Stimulated activated CD8-positive, alpha-beta memory T cell treated with anti-CD3 and anti-CD28 coated beads, Interleukin-7, amount 100 ng/mL, for 4 hours (primary cell): ENCODE results near the gene RPRD1B.
"Not testable (repeated sequence)": the region's sequence is repeated elsewhere in the genome, so short reads cannot be mapped to it uniquely, and the experiment has no call there.

ENCODE experiments used
- DNase-seq, 2 donors: peaks; one replicate each; pipeline ENCODE4 v3.0.0-alpha.2; 2020; ENCODE audit warnings: low read depth in 2 of 2

RPRD1B gene

DNA sequence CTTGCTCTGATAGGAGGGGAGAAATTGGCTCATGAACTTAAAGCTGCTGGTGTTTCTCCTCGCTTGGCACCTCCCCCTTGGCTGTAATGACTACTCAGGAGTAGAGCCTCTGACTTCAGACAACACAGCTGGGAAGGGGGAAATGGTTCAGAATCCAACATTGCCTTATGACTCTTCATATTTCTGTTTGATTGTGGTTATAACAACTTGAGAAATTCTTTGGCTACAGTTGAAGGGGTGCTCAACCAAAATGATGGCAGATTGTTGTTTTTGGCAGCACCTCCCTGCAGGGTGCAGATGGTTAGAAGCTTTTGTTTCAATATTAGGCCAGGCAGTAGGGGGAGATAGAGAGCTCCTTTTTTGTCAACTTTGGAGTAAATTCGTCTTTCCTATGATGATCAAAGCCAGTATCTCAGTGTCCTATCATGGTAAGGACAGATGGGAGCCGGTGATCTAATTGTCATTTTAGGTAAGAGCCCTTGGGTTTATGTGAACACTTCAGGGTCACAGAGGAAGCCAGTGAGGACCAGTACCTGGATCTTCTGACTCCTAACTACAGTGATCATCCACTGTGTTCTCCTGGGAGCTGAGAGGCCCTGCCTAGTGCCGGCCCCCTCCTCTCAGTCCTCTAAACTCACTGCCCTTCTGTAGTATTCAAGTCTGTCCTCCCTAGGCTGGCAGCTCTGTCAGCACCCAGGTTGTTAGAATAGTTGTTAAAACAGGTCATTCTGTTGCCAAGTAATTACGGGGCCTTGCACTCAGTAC, 39.9 kb downstream of the RPRD1B start:
- DNase-seq = no peak

DNA sequence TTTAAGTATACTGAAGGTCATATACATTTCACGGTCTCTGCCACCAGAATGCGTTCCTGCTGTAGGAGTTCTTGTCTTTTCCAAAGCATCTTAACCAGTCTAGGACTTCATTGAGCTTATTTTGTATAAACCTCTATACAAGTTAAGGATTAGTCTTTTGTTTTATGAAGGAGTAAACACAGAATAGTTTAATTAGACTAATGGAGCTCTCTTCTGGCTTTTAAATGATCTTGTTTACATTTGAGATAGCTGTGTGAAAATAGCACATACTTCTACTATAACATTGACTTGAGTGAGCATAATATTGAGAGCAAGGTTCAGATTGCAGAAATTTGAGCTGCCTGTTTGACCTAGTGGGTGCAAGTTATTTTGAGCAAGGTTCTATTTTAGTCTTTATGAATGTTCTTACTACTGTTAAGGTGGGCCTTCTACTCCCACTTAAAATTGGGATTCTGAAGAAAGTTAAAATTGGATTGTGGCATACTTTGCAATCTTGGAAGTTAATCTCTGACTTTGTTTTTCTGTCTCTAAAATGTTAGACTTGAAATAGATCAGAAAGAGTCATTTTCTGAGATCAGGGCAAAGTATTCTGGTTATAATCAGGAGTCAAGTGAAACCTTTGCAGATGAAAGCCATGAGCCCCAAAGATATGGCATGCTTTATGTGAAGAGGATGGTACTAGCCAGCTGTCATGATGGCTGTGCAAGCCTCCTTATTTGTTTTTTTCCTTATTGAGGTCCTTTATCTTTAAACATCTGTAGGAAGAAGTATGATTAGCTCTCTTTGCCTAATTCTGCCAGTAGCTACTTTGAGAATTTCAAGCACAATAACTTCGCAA, 41.8 kb downstream of the RPRD1B start:
- no peak for DNase-seq

DNA sequence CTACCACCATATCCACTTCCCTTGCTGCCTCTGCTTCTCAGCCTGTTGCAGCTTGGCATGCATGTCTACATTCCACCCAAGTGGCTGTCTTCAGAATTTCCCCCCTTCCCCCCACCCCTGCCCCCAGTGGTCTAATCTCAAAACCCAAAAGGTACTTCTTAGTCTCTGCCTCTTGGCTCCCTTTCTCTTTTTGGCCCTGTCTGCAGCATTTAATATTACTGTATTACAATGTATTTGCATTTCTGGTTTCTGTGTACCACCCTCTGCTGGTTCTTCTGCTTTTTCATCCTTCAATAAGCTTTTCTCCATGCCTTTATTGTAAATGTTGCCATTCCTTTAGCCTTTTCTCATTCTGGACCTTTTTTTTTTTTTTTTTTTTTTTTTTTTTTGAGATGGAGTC, 43.0 kb downstream of the RPRD1B start:
- no peak for DNase-seq

DNA sequence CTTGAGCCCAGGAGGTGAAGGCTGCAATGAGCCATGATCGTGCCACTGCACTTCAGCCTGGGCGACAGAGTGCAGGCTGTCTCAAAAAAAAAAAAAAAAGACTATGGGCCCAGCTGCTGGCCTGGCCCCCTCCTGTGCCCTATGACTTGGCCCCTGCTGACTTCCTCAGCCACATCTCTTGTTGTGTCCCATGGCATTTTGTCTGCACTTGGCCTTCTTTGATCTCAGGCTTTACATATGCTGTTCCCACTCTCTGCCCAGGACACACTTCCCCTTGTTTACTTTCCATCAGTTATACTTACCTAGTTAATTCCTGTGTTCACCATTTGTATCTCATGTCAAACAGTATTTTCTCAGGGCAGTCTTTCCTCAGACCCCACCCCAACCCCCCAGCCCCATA, 44.5 kb downstream of the RPRD1B start:
- no peak for DNase-seq

DNA sequence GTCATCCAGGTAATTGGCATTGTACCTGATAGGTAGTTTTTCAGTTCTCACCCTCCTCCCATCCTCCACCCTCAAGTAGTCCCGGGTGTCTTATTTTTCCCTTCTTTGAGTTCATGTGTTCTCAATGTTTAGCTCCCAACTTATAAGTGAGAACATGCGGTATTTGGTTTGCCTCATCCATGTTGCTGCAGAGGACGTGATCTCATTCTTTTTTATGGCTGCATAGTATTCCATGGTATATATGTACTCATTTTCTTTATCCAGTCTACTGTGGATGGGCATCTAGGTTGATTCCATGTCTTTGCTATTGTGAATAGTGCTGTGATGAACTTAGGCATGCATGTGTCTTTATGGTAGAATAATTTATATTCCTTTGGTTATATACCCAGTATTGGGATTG, 45.8 kb downstream of the RPRD1B start:
- DNase-seq = no peak

DNA sequence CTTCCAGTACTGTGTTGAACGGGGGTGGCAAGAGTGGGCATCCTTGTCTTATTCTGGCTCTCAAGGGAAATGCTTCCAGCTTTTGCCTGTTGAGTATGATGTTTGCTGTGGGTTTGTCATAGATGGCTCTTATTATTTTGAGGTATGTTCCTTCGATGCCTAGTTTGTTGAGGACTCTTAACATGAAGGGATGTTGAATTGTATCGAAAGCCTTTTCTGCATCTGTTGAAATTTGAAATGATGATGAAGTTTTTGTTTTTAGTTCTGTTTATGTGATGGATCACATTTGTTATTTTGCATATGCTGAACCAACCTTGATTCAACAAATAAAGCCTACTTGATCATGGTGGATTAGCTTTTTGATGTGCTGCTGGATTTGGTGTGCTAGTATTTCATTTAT, 48.0 kb downstream of the RPRD1B start:
- DNase-seq = no peak

DNA sequence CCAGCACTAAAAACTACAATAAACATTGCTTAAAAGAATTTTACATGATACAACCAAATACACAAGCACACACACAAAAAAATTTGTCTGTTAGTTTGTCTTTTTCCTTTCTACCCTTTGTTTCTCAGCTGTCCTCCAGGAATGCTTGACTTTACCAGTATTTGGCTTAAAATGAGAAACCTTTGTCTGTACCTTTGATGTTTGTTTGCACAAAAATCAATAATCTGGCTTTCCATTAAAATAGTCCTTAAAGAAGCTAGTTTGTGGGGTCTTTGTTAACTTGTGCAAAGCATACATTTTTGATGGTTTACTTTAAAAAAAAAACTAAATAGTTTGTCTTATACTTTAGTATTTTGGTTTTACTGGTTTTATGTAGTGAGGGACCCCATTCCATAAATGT, 49.3 kb downstream of the RPRD1B start:
- DNase-seq = no peak

DNA sequence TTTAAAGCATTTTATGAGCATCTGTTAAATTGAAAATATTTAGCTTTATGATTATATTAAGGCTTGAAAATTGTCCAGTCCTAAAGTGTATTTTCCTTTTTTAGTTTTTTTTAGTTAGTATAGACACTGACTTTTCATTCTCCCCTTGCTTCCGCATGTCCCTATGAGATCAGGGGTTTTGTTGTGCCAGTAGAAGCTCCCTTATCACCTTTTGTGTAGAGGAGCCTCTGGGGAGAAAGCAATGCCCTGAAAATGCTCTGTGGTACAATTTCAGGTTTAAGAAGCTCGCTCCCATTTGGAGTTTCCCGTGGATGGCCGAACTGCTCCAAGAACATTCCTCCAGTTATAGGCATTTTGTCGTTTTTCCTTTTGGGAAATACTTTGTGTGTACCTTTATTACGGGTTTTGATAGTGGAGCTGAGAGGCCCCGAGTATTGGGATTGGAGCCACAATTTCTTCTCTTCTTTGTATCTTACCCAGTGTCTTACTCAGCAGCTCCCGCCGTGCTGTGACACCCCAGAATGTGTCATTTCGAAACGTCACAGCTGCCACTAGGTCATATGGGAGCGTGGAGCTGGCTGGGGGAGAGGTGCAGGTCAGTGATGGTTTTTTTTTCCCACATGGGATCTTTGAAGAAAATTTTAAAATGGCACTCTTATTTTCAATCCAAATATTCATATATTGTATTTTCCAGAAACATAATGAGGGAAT, 49.9 kb downstream of the RPRD1B start:
- DNase-seq = no peak

DNA sequence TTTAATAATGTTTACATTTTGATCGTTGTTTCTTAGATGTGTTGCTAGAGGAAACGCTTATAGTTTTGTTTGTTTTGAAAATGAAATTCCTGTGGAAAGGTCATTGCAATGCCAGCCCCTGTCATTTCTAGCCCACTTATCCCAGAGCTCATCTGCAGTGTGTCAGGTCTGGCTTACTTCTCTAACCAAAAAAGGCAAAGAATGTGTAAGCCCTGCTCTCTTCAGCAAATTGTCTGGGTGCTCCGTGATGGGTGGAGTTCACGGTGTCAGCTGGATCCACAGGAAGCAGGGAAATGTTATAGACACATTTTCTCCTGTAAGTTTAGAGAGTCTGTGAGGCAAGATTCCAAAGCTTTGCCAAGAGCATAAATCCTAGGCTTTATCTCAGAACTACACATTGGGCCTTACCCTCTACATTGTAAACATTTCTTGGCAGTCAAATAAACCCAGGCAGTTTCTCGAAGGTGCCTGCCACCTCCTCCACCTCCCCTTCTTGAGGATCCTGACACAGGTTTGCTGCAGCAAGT, 50.9 kb downstream of the RPRD1B start:
- no peak for DNase-seq

DNA sequence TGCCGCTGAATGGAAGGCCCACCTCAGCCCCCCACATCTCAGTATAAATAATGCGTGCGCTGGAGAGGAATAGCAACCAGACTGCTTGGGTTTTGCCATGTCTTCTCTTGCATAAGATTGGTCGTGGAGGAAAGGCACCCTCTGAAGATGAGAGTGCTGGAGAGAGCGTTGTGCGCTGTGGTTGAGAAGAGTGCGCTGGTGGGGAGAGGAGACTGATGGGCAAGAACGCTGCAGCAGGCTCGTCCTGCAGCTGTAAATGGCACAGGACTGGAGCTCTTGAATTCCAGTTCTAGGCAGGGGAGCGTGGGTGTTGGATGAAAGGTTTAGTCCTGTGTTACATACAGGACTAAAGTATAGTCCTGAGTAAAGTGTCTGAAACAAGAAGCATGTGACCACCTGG, 51.5 kb downstream of the RPRD1B start:
- DNase-seq = no peak

DNA sequence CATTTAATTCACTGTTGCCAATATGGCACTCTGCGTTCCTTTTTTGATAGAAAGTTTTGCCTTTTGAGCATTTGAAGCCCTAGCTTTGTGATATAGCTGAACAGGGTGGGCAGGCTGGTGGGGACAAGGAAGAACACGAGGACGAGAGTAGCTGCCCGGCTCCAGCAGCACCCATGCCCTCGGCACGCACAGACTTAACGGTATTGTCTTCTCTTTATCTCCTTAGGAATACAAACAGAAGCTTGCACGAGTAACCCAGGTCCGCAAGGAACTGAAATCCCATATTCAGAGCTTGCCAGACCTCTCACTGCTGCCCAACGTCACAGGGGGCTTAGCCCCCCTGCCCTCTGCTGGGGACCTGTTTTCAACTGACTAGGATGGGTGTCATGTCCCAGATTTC, 56.0 kb downstream of the RPRD1B start:
- no peak for DNase-seq

DNA sequence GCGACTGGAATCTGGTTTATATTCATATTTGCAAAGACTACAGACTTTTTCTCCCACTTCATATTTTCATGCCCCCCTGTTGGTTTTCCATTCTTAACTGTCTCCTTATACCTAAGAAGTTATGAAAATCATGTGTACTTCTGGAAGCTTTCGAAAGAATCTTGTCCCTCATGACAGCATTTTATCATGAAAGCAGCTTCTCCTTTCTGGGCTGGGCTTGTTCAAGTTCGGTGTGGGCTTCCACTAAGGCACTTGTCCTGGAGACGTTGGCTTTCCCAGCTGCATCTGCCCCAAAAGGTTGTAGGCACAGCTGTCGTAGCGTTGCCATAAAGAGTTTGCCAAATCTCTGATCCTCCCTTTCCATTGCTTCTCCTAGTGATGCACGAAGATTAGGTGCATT, 56.5 kb downstream of the RPRD1B start:
- no peak for DNase-seq

DNA sequence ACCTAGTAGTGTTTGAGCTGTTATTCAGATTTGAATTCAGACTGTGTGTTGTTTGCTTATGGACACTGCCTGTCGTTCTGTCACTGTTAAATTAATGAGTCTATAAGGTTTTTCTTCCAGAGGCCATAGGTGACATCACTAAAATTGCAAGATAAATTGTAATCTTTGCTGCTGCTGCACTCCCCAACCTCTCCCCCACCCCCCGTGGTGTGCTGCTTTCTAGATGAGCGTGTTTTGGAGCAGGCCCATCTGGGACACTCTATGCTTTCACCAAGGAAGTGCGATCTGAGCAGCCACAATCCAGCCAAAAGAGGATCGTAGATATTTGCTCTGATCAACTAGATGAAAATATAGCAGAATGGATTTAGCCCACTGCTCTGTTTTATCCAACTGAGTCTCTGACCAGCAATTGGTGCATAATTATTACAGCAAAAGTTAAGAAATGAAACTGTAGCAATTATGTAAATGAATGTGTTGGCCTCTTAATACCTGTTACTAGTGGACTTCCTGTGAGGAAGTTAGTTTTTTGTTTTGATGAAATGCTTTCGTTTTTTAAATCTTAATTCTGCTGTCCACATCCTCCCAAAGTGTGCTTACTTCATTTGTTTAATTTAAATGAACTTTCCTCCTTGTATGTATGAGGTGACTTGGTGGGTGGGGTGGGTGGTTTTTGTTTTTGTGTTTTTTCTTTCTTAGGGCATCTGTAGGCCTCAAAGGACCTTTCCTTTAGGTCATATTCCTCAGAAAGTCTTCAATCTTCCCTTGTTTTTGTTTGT, 58.1 kb downstream of the RPRD1B start:
- no peak for DNase-seq

DNA sequence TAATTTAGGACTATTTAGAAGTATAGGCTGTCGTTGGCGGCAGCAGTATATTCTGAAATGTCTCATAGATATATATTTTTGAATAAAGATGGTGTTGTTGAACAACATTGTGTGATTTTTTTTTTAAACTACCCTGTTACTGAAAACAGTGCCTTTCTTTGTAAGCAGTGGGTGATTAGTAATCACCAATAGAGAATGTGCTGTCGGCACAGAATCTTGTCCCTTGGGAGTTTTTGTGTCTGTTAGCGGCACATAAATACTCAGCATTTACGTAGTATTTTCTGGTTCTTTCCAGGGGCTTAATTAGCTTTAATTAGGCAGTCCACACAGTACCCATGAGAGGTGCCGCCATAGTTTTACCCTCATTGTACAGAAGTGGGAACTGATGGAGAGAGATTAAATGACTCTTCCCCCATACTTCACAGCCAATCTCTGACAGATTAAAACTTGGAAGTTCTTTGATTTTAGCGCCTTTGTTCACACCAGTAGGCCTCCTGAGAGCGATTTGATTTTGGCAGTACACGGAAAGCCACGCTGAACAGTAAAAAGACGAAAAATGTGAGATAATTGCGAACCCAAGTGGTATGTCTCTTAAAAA, 58.8 kb downstream of the RPRD1B start:
- DNase-seq = no peak

DNA sequence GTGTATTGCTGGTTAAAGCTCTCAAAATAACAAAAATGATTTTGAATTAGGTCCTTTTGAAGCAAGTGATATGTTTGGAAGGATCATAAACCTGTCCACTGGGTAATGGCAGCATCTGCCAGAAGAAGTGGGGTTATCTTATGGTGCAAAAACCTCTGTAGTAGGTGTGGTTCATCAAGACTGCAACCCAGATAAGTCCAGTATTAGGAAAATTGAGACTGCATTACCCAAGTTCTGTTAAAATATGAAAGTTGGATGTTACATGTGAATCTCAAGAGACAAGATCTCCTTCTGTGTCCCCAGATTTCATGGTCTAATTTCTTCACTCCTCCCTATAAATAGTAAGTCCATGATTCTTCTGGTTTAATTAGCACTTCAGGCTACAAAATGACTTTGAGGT, 59.4 kb downstream of the RPRD1B start:
- DNase-seq = no peak

DNA sequence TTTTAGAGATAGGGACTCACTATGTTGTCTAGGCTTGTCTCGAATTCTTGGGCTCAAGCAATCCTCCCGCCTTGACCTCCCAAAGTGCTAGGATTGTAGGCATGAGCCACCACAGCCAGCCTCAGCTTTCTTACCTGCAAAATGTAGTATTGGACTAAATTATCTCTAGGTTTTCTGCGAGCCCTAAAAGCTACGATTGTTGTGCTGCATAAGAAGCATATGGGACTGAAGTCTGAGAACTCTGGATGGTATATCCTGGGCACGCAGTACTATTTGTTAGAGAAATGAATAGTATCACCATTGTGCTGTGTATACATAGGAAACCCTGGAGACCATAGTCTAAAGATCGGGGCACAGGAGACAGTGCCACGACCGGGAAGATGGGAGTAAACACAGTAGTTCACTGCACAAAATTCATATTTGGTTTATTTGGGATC, 60.1 kb downstream of the RPRD1B start:
- no peak for DNase-seq

DNA sequence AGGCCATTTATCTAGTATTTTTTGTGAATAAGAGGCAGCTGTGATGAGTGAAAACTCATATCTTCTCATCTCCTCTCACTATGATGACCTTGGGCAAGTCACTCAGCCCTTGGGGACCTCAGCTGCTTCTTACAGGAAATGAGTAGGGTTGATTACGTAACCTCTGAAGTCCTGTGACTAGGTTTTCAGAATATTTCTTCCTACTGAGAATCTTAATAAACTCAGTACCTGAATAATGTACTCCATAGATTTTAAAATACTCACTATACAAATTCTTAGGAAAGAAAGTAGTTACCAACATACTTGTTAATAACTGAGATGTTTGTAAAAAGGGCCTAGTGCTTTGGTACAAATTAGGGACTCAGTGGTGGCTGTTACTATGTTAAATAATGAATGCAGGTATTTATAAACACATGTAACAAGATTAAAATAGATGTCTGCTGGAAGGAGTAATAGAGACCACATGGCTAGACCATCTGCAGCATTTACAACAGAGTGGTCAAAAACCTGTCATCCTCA, 60.9 kb downstream of the RPRD1B start:
- peak; percentile 8 to 21 for DNase-seq

DNA sequence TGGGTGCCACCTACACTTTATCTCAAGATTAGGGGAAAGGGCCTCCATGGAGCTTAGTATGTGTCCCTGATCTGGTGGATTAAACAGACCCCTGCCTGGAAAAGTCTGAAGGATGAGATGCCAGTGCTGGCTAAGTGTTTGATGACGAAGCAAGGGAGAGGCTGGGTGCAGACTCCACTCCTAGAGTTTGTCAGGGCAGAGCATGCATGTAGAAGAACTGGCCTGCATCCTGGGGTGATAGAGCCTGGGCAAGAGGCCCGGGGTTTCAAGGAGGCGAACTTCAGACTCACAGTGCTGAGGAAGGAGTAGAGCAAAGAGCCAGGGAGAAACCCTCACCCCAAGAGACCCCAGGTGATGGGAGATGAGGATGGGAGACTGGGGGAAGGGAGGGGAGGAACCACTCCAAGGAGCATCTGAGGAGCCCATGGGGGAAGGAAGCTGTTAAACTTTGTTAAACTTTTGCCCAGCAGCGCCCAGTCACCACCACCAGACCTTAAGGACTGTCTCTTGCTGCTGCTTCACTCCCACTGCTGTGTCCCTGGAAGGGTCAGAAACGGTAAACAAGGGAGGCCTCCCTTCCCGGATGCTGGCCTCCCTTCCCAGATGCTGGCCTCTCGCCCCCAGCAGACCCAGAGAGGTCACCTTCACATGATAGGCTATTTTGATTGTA, 61.6 kb downstream of the RPRD1B start:
- DNase-seq = no peak

DNA sequence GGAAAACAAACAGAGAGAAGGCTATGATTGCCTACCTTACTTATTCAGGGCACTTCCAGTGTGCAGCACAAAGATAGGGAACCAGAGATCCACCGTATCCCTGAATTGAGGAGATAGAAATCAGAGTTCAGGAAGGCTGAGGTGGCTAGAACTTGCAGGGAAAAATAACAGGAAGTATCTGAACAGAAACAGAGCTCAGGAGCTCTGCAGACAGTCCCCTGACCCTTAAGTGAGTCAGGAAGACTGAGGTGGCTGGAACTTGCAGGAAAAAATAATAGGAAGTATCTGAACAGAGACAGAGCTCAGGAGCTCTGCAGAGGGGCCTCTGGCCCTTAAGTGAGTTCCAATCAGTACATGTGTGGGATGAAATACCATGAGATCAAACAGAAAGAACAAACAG, 65.4 kb downstream of the RPRD1B start:
- DNase-seq = no peak

DNA sequence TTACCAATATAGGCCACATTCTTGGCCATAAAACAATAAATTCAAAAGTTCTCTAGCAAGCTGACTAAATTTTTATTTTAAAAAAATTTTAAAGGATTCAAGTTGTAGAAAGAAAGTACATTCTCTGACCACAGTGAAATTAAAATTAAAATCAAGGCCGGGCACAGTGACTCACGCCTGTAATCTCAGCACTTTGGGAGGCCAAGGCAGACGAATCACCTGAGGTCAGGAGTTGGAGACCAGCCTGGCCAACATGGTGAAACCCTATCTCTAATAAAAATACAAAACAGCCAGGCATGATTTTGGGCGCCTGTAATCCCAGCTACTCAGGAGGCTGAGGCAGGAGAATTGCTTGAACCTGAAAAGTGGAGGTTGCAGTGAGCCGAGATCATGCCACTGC, 68.7 kb downstream of the RPRD1B start:
- DNase-seq = not testable (repeated sequence)
